ENCODE results near the gene NAE1.

The NAE1 gene

DNA sequence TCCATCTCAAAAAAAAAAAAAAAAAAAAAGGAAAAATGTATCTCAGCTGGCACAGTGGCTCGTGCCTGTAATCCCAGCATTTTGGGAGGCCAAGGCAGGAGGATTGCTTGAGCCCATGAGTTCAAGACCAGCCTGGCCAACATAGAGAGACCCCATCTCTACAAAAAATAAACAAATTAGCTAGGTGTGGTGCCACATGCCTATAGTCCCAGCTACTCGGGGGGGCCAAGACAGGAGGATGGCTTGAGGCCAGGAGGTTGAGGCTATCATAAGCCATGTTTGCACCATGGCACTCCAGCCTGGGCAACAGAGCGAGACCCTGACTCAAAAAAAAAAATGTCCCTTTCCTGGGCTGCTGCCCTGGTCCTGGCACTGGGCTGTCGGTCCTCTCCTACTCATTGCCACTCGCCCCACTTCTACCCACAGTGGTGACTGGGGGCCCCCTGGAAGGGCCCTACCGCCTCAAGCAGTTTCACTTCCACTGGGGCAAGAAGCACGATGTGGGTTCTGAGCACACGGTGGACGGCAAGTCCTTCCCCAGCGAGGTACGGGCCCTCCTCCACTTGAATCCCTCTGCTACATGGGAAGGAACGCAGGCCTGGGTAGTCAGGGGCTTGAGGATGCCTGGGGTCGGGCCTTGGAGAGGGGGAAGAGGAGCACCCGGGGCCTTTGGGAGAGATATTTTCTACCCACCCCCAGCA is 19.5 kb upstream of the NAE1 start:
- no peak for DNase-seq (ENCODE audit: low read depth)

DNA sequence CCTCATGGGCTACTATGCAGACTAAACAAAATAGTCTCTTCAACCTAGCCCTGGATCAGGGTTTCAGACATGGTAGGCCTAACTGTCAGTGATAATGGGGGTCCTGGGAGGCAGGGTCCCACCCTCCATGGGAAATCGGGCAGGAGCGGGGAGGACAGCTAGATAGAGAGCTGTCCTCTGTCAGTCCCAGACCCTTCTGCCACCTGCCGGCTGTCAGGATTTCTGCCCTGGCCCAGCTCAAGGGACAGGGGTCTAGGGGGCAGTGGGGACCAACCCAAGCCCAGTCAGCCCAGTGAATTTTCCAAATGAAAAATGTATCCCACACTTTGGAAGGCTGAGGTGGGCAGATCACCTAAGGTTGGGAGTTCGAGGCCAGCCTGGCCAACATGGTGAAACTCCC is 18.8 kb upstream of the NAE1 start:
- DNase-seq (ENCODE audit: low read depth), result no peak

DNA sequence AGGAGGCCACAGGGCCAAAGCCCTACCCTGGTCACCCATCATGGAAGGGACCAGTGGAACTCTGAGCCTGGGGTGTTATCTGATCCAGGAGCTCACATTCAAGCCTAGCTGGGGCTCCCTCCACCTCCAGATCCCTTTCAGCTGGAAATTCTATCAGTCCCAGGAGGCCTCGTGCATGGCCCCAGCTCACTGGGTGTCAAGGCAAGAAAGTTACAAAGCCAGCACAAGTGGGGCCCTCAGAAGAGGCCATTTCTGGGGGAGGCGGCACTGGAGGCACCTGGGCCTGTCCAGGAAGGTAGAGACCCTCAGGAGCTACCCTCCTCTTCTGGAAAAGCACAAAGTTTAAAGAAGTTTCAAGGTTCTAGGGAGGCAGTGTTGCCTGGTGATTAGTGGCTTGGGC is 18.2 kb upstream of the NAE1 start:
- no peak for DNase-seq (ENCODE audit: low read depth)

DNA sequence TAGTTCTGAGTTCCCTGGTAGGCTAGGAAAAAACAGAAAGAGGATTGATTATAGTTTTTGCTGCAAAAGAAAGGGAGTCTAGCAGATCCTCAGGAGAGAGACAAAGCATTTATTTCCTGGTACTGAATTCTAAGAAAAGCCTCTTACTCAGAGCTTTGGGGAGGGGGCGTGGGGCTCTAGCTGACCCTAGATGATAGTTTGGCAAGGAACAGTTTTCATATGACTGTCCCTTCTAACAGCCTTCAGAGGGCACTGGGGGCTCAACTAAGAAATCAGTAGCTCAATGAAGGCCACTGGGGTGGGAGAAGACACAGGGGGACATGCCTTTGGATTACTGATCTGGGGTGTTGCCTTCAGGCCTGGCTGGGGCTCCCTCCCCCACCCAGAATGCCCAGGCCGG is 17.4 kb upstream of the NAE1 start:
- no peak for DNase-seq (ENCODE audit: low read depth)

DNA sequence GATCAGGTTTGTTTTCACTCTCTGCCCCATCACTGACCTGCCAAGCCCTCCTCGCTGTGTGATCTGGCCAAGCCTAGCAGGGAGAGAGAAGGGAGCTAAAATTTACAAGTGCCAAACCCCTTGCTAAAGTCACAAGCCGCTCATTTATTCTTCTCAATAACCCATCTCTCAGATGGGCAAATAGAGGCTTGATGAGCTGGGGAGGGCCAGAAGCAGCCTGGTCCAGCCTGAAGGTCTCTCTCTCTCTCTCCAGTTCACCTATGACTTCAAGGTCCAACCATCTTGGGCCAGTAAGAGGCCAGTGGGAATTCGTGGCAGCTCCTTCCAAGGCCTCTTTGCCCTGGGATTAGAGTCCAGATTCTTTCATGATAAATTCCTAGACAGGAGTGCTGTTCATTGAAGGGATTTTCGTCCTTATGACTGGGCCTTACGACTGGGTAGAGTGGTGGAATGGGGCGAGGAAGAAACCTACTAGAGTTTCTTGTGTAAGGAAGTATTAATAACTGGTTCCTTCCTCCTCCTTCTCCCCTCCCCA is 16.8 kb upstream of the NAE1 start:
- no peak for DNase-seq (ENCODE audit: low read depth)

DNA sequence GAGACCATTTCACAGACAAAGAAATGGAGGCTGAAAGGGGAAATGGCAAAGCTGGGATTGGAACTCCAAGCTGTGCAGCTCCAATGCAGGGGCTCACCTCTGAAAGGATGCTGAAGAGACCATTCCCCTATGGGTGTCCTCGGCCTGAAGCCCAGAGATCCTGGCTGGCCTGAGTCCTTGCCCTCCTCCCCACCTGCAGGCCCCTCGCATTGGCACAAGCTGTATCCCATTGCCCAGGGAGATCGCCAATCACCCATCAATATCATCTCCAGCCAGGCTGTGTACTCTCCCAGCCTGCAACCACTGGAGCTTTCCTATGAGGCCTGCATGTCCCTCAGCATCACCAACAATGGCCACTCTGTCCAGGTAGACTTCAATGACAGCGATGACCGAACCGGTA is 16.1 kb upstream of the NAE1 start:
- no peak for DNase-seq (ENCODE audit: low read depth)

DNA sequence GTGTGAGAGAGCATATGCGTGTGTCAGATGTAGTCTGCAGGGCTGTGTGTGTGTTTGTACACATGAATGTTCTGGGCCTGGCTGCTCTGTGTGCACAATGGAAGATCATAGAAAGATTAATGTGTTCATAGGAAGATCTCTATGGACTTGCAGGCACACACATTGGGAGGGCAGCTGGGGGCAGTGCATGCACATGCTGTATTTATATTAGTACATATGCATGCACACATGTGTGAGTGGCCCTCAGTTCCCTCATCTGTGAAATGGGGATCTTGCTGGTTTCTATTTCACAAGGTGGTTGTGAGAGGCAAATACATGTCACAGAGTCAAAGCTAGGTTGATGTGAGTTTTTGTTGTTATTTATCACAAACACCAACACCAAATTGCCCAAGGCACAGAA is 15.5 kb upstream of the NAE1 start:
- no peak for DNase-seq (ENCODE audit: low read depth)

DNA sequence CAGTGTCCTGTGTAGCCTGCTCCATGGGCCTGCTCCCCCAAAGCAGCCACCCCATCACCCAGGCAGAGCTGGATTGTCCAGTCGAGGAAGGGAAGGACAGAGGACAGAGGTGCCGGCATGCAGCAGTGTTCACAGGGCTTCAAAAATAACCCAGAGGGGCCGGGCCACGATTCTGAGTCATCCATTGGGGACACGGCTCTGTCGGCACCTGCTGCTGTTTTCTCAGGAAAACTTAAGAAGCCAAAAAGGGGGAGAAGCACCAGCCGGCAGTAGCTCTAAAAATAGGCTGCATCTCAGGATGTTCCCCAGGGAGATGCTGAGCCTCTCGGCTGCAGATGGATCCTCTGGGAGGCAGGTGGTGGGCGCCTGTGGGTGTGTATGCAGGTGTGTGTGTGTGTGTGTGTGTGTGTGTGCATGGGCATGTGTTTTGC is 15.0 kb upstream of the NAE1 start:
- no peak for DNase-seq (ENCODE audit: low read depth)

DNA sequence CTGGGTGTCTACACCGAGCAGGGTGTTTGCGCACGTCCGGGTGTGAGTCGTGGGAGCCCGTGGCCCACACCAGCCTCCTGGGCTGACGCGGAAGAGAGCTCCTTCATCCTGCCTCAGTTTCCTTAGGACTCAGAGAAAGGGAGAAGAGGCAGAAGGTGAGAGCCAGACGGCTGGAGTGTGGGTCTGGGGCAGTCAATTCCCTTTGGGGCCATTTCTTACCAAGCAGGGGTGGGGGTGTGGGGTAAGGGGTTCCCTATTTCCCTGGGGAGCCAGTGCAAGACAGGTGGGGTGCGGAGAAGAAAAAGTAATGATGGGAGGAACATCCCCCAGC is 14.3 kb upstream of the NAE1 start:
- no peak for DNase-seq (ENCODE audit: low read depth)

DNA sequence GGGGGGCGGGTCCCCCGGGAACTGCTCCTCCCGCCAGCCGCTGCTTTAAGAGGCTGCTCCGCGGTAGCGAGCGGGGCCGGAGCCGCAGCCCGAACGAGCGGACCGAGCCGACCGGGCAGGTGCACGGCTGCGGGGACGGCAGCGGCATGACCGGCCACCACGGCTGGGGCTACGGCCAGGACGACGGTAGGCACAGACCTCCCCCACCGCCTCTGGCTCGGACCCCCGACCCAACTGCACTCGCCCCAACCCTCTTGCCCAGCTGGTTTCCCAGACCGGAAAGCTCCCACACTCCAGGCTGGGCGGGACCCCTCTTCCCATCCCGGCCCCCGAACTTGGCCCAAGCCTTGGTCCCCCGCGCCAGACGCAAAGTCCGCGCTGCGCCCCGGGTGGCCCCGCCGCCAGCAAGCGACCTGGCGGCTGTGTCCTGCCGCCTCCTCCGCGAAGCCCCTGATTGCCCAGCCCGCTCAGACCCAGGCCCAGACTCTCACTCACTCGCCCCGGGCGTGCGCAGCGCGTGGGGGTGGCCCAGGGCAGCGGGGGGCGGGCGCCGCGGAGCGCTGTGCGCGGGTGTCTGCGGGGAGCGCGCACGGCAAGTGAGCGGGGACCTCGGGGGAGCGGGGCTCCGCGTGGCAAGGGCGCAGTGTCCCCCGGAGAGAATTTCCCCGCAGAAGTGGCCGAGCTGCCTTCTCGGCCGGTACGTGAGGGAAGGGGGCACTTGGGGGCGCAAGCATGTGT is 13.7 kb upstream of the NAE1 start, which contains the start of gene CA7:
TSS of gene CA7 (plus strand) at position 73 of the 738 bp plus-strand sequence. CDS start at position 147, 74 bp downstream.
- DNase-seq (ENCODE audit: low read depth), result no peak

DNA sequence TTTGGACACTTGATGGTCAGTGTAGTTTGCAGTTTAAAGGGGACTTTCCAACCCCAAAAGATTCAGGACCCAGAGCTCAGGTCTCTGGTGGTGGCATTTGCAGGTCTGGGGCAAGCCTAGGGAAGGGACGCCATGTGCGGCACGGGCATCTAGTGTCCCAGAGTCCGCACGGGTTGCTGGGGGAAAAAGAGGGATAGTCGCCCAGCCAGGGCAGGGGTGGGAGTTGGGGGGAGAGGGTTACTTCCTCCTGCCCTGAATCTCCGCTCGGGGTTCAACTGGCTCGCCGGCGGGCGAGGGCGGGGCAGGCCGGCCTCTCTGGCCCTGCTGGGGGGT is 13.2 kb upstream of the NAE1 start:
- no peak for DNase-seq (ENCODE audit: low read depth)

DNA sequence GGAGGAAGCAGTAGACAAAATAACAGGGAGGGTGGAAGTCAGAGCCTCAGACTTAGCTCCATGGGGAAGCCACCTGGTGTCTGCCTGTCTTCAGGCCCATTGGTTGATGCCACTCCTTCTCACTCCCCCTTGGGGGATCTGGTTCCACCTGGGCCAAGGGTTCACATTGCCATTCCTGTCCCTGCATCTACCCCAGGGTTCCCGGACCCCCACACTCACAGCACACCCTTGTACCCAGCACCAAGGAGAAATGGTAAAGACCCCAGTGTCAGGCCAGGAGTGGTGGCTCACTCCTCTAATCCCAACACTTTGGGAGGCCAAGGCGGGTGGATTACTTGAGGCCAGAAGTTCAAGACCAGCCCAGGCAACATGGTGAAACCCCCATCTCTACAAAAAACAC is 12.4 kb upstream of the NAE1 start:
- no peak for DNase-seq (ENCODE audit: low read depth)

DNA sequence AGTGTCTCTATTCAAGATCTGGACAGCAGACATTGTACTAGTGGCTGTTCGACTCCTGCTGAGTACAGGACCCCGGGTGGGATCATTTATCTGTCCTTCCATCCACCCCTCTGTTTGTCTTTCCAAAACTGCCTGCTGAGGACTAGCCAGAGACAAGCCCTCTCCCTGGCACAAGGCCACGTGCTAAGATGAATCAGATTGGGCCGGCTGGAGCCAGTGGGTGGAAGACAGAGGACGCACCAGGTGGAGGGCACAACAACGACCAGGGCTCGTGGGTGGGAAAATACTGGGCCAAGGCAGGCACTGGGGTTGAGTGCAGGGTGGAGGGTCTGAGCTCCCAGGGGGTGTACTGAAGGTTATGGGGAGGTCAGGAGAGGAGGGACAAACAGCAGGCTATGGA is 12.0 kb upstream of the NAE1 start:
- no peak for DNase-seq (ENCODE audit: low read depth)

DNA sequence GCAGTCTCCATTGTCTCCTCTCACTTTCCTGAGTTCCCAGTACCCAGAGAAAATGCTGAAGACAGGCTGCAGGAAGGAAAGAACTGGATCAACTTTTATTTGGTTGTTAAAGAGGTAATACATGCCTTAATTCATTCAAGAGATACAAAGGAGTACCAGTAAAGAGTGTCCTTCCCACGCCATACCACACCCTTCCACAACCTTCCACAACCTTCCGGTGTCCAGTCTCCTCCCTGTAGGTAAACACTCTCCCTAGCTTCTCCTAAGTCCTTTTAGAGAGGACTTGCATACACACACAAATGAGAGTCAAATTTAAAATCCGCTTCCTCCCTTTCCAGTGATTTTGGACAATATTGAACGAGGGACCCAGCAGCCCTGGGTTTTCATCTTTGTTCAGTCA is 10.6 kb upstream of the NAE1 start:
- no peak for DNase-seq (ENCODE audit: low read depth)

DNA sequence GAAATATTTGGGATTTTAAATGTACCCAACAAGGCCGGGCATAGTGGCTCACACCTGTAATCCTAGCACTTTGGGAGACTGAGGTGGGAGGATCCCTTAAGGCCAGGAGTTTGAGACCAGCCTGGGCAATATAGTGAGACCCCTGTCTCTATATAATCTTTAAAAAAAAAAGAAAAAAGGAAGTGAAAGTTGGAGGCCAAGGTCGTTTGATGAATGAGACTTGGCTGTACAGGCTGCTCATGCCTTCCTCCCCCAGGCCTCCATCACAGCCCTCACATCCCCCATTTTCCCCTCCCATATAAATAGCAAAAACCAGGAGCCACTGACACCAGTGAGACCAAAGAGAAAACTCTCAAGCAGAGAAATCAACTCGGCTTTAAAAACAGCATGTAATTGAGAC is 10.1 kb upstream of the NAE1 start:
- no peak for DNase-seq (ENCODE audit: low read depth)

DNA sequence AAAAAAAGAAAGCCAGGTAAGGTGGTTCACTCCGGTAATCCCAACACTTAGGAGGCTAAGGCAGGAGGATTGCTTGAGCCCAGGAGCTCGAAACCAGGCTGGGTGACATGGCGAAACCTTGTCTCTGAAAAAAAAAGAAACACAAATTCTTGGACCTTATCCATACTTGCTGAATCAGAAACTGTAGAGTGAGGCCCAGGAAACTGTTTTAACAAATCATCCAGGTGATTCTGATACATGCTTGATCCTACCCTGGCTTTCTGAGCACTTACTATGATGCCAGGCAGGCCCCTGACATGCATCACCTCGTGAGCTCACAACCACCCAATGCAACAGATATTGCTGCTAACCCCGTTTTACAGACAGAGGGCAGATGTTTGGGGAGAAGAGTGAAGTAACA is 4.0 kb upstream of the NAE1 start:
- no peak for DNase-seq (ENCODE audit: low read depth)

DNA sequence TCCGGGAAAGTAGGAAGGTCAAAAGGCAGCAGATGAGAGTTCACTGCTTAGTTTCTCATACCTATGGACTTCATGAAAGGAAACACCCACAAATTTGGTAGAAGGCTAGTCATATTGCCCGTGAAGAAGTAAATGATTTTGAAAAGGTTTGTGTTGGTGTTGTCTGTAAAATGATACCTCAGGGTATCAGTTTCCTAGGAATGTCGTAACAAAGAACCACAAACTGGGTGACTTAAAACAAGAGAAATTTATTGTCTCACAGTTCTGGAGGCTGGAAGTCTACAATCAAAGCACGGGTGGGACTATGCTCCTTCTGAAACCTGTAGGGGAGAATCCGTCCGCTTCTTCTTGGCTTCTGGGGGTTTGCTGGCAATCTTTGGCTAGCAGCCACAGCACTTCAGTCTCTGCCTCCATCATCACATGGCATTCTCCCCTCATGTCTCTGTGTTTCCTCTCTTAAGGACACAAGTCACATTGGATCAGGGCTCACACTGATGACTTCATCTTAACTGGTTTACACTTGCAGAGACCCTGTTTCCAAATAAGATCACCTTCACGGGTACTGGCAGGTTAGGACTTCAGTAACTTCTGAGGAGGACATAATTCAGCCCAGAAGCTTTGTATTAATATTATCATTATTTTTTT is 2.0 kb upstream of the NAE1 start:
- DNase-seq (ENCODE audit: low read depth), result no peak

DNA sequence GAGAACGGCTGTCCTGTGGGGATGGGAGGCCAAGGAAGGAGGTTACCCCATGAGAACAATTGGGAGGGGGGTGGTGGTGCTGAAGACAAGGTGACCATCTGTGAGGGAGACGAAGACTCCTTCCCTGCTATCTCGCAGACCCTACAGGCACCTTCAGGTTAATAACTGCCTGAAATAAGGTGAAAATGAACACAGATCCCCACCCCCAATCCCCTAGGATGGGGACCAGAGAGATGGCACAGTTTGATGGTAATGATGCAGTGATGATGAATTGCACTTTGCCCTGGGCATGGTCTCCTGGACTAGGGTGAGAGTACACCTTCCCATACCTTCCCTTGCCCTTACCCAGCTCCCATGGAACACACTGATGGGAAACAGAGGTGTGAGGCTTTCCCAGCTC is 1.4 kb upstream of the NAE1 start:
- no peak for DNase-seq (ENCODE audit: low read depth)

DNA sequence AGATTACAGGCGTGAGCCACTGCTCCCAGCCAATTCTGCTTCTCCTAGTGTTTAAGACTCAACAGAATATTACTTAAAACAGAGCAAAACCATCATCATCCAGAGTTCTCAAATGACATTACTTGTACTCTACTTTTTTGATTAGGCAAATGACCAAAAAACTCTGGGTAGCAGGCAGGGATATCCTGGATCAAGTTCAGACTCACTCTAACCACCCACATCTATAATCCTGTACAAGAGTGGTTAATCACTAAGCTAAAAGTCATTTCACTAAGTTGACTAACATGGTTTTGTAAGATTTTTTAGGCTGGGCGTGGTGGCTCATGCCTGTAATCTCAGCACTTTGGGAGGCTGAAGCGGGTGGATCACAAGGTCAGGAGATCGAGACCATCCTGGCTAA is 6.8 kb downstream of the NAE1 start:
- DNase-seq (ENCODE audit: low read depth), result no peak

DNA sequence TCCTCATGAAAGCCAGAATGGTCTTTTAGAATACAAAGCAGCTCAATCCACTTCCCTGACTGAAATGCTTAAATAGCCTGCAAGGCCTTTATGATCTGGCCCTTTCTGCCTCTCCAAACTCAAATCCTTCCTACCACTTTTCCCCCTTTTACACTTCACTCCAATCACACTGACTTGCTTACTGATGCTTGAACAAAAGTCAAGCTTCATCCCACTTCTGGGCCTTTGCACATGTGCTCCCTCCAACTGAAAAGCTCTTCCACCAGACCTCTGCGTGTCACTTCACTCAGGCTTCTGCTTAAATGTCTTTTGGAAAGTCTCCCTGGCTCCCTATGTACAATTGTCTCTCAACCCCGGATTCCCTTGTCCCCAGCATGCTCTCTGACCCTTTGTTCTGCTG is 16.0 kb downstream of the NAE1 start:
- DNase-seq (ENCODE audit: low read depth), result no peak

DNA sequence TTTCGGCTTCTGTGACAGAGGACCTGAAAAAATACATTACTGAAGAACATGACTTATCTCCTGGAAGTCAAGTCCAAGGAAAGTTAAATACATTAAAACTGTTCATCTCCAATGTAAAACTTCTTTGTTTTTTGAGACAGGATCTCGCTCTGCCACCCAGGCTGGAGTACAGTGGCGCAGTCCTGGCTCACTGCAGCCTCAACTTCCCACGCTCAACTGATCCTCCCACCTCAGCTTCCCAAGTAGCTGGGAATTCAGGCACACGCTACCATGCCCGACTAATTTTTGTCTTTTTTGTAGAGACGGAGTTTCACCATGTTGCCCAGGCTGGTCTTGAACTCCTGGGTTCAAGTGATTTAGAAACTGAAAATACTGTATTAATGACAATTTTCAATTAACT is 19.7 kb downstream of the NAE1 start:
- DNase-seq (ENCODE audit: low read depth), result no peak

DNA sequence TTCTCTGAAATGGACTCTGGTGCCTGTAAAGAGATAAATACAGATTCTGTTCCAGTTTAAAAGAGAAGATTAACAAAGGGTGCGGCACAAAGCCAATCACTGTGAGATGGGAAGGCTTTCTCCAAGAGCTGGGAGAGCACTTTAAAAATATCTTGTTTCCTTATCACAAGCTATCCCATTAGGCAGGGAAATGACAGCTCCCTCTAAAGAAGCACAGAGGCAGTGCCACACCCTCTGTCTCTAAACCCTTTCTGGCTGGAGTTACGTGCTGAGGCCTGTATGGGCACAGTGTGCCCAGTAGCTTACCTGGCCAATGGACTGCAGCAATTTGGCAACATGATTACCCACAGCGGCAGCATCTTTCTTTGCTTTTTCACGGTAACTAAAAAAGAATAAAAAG is 20.4 kb downstream of the NAE1 start:
- no peak for DNase-seq (ENCODE audit: low read depth)

DNA sequence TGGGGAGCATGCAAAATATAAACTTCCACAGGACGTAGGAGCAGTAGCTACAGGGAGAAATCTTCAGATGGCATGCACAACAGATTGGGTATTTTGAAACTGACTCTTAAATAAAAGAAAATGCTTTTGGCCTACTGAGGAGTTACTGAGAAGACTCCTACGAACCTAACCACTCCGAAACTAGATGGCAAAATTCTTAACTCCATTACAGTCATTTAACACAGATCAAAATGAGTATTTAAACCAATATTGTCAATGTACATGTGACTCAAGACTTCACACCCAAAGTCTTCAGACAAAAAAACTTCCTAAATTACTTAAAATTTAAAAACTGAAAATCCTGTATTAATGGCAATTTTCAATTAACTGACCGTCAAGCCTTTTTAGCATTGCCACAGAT is 21.0 kb downstream of the NAE1 start:
- no peak for DNase-seq (ENCODE audit: low read depth)

Measured in GM04504 (cell line).